Hair follicular keratinocyte (primary cell): ENCODE data around the gene SPATA6. TPM values are rescaled to one million over a fixed set of nuclear protein-coding genes. Genes with fewer than 3 reads are reported as not detected.

Source experiments
- total RNA-seq: library from RNA; depleted of rRNA; stranded (reverse); fragments of >200 nt; gene quantifications from 2 replicates; pipeline ENCODE4 v1.2.3, GENCODE V29; 2015

The SPATA6 gene
- 0.34 and 1.2 TPM in 2 replicates for total RNA-seq

GRCh38 chr1:48471691-48472576 is at the start of gene SPATA6:
TSS of gene SPATA6 (minus strand) at chr1:48472204. CDS start at chr1:48472008, 196 bp downstream.

Other genes with a start within 250 kb of the SPATA6 start
- not detected in 2 replicates for gene SLC5A9, start 249.5 kb downstream of the SPATA6 start, total RNA-seq